22Rv1 (cell line): ENCODE results near the gene BAG3.

Experiments used
- ZFX ChIP-seq: fragments of 450-650 bp; IDR thresholded peaks from 2 replicates; pipeline ENCODE4 v1.6.1; 2017; ENCODE audit warnings: antibody characterized with exemption, borderline replicate concordance
- TF ChIP-seq, protein P1 (sequence below): fragments of 450-650 bp; IDR thresholded peaks from 2 replicates; pipeline ENCODE4 v1.5.1; 2017; ENCODE audit warnings: mild to moderate bottlenecking

DNA sequence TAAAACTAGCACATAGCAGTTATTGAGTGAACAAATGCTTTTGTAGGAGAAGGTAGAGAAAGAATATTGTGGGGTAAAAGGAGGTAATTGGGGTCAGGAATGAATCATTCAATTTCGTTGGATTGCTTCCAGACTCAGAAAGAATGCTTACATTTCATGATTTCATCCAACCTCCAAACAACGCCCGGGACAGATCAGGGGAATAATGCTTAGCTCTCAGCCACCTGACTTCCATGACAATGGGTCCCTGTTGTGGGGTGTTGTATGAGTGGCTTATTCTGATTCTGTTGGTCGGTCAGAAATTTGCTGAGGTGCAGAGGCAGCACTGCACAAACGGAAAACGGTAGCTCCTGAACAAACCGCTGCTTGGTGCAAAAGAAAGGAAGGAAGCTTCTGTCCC, 50.7 kb downstream of the BAG3 start:
- TF ChIP-seq, protein P1, sequence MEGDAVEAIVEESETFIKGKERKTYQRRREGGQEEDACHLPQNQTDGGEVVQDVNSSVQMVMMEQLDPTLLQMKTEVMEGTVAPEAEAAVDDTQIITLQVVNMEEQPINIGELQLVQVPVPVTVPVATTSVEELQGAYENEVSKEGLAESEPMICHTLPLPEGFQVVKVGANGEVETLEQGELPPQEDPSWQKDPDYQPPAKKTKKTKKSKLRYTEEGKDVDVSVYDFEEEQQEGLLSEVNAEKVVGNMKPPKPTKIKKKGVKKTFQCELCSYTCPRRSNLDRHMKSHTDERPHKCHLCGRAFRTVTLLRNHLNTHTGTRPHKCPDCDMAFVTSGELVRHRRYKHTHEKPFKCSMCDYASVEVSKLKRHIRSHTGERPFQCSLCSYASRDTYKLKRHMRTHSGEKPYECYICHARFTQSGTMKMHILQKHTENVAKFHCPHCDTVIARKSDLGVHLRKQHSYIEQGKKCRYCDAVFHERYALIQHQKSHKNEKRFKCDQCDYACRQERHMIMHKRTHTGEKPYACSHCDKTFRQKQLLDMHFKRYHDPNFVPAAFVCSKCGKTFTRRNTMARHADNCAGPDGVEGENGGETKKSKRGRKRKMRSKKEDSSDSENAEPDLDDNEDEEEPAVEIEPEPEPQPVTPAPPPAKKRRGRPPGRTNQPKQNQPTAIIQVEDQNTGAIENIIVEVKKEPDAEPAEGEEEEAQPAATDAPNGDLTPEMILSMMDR, result no peak
- TF ChIP-seq ZFX, result no peak
